CD4-positive, alpha-beta T cell treated with Interferon alpha-2 for 1 hour (primary cell): Measurements from ENCODE around the gene CUEDC2.

Experiments used
- DNase-seq, 2 donors: peaks; one replicate each; pipeline ENCODE4 v3.0.0-alpha.2; 2020 to 2022

Gene CUEDC2

GRCh38 chr10:102424145-102424544, 8.2 kb downstream of the CUEDC2 start:
- no peak for DNase-seq

GRCh38 chr10:102423372-102423968, 8.9 kb downstream of the CUEDC2 start:
- no peak for DNase-seq

GRCh38 chr10:102422545-102423129, 9.7 kb downstream of the CUEDC2 start:
- peak; percentile 63 to 66 for DNase-seq

- DNase-seq: no peak
These were observed 10.4 kb downstream of the CUEDC2 start for GRCh38 chr10:102421757-102422512.

- no peak for DNase-seq
These were observed 10.9 kb downstream of the CUEDC2 start for GRCh38 chr10:102421507-102421756.

- peak; percentile 95 to 97 for DNase-seq
These were observed 11.5 kb downstream of the CUEDC2 start, which contains the start of gene FBXL15 for GRCh38 chr10:102420714-102421506. Gene FBXL15, plus strand, starts transcription at chr10:102420836. Its CDS starts 294 bp downstream, at chr10:102421130.

GRCh38 chr10:102420181-102420713, 12.1 kb downstream of the CUEDC2 start:
- no peak for DNase-seq

GRCh38 chr10:102419269-102420180, 12.8 kb downstream of the CUEDC2 start:
- peak; percentile 45 to 76 for DNase-seq

- no peak for DNase-seq
These were observed 13.6 kb downstream of the CUEDC2 start, which contains the start of gene PSD for GRCh38 chr10:102418622-102419268. Gene PSD, minus strand, starts transcription at chr10:102418785. Its CDS starts 1,747 bp downstream, at chr10:102417038.

- DNase-seq: no peak
These were observed 15.7 kb downstream of the CUEDC2 start for GRCh38 chr10:102416695-102417094.

GRCh38 chr10:102416283-102416682, 16.1 kb downstream of the CUEDC2 start:
- DNase-seq: no peak

- no peak for DNase-seq
These were observed 17.6 kb downstream of the CUEDC2 start for GRCh38 chr10:102414749-102415148.

GRCh38 chr10:102413806-102414561, 18.4 kb downstream of the CUEDC2 start:
- no peak for DNase-seq

- DNase-seq: peak; percentile 26 to 62
These were observed 19.2 kb downstream of the CUEDC2 start for GRCh38 chr10:102413053-102413705.

- no peak for DNase-seq
These were observed 20.1 kb downstream of the CUEDC2 start for GRCh38 chr10:102412293-102412692.

GRCh38 chr10:102411341-102412255, 20.8 kb downstream of the CUEDC2 start:
- DNase-seq: no peak

- peak; percentile 36 to 52 for DNase-seq
These were observed 21.8 kb downstream of the CUEDC2 start for GRCh38 chr10:102410429-102411073.
